LNCaP clone FGC (cell line): ENCODE results near the gene RALGPS1.

Experiments
- DNase-seq: peaks from one replicate; pipeline ENCODE4 v3.0.0-alpha.2; 2011; ENCODE audit warnings: low read depth
- H3K4me3 ChIP-seq: 2 replicates; pipeline ENCODE4 v1.5.1; 2011; ENCODE audit warnings: mild to moderate bottlenecking, low read depth, low read length, control low read depth
- TF ChIP-seq, protein P1 (sequence below): IDR thresholded peaks from 2 replicates; pipeline ENCODE4 v1.5.1; 2012; ENCODE audit warnings: mild to moderate bottlenecking; ENCODE audit not compliant: control insufficient read depth, insufficient read depth; ENCODE audit errors: extremely low read depth

Gene RALGPS1

DNA sequence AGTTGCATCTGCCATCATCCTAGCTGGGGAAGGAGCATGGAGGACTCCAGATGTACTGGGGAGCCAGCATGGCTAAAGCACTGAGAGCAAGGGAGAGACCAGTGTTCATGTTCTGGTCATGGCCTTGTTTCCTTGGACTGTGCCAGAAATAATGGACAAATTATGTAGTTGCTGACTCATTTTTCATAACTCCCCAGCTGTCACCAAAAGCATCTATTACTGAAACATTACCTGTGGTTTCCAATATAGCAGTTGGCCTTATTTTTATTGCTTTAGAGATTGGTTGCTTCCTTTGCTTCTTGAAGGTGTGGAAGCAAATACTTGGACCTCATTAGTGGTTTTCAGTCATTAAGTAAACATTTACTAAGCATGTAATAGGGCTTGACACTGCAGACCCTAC, 11.3 kb downstream of the RALGPS1 start:
- TF ChIP-seq, protein P1, sequence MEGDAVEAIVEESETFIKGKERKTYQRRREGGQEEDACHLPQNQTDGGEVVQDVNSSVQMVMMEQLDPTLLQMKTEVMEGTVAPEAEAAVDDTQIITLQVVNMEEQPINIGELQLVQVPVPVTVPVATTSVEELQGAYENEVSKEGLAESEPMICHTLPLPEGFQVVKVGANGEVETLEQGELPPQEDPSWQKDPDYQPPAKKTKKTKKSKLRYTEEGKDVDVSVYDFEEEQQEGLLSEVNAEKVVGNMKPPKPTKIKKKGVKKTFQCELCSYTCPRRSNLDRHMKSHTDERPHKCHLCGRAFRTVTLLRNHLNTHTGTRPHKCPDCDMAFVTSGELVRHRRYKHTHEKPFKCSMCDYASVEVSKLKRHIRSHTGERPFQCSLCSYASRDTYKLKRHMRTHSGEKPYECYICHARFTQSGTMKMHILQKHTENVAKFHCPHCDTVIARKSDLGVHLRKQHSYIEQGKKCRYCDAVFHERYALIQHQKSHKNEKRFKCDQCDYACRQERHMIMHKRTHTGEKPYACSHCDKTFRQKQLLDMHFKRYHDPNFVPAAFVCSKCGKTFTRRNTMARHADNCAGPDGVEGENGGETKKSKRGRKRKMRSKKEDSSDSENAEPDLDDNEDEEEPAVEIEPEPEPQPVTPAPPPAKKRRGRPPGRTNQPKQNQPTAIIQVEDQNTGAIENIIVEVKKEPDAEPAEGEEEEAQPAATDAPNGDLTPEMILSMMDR, result no peak
- no peak for DNase-seq
- no peak overlapping the region for H3K4me3 ChIP-seq

DNA sequence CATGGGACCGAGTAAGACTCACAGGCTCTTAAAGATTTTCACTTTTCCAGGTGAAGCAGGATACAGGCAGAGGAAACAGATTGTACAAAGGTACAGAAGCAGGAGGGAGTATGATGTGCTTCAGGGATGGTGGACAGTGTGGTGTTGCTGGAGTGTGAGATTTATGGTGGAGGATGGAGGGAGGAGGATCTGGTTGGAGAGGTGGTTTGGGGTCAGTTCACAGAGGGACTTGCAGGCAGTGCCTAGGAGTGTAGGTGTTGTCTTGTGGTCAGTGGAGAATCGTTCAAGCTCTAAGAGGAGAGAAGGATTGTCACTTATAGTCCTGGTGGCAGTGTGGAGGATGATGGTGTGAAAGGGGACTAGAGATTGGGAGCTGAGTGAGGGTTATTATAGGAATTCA, 11.8 kb downstream of the RALGPS1 start:
- DNase-seq, result no peak
- TF ChIP-seq, protein P1, result no peak
- H3K4me3 ChIP-seq, result no peak overlapping the region

DNA sequence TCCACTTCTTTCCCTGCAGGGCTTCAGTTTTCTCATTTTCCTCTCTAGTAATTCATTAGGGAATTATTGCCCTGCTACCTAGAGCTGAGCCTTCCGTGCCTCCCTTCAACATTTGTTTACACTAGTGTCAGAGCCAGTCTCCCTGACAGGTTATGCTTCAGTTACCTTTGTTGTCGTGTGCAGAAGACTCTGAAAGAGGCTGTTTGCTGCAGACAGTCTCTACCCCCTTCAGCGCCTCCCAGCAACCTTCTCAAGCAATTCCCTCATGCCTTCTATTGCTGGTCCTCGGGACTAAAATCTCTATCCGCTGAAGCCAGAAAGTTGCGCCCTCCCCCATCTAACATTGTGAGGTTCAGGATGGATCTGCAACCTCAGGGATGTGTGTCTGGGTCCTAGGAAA, 12.8 kb downstream of the RALGPS1 start:
- TF ChIP-seq, protein P1, result no peak

DNA sequence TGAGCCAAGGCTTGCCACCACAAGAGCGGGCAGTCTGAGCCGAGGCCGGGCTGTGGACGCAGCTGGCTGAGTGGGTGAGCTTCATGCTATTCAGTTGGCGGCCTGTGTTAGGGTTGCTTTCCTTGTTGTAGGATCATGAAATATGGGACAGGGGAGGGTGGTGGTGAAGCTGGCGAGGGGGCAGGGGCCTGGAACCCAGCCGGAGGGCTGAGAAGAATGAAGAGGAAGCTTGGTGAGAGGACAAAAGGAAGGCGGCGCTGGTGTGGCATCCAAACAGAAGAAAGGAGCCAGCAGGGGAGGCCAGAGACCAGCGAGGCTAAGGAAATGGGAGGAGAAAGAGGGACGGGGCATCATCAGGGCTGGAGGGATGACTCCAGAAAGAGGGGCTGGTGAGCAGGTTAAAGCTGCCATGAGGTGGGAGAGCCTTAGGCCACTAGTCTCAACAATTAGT, 18.3 kb downstream of the RALGPS1 start:
- H3K4me3 ChIP-seq, result no peak overlapping the region
- DNase-seq, result no peak
- TF ChIP-seq, protein P1, result no peak

More for the DNA sequence above, 12.8 kb downstream of the RALGPS1 start:
- no peak for DNase-seq
- no peak overlapping the region for H3K4me3 ChIP-seq

DNA sequence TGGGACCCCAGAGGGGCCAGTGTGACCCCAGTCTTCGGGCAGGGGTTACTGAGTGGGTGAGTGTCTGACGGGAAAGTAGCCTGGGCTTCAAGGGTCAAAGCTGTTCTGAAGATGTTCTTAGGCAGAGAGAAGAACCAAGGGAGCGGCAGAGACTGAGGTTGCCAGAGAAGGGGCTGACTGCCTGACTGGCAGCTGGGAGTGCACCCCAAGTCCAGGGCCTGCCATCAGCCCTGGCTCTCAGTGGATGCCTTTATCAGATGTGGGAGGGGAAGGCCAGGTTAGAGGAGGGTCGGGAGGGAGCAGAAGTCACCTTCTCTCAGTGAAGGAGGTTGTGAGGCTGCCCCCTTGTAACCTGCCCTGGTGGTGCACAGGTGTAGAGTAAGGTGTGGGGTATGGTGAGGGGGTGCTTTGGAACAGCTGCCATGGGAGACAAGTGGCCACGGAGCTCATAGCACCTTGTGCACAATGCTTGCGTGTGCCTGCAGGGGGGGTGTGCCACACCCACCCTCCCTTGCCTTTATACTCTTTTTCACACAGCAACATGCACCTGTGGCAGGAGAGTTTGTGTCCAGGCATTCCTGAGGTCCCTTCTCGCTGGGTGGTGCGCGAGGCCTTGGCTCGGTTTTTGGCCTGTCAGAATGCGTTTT, 18.9 kb downstream of the RALGPS1 start:
- DNase-seq, result no peak
- TF ChIP-seq, protein P1, result no peak

DNA sequence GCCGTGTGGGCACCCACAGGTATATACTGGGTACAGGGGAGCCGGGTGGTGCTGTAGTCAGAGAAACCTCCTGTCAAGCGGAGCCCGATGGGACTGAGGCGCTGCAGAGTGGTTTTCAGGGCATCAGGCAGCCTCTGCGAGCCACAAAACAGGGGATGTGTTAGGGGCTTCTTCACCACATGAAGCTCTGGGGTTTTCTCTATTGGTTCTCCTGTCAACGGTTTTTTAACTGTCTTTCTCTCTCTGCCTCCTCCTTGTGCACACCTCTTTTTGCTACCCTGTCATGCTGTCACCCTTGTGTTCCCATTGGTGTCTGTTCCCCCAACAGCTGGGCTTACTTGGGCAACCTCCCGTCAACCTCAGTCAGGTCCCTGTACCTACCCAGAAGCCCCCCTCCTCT, 19.9 kb downstream of the RALGPS1 start:
- H3K4me3 ChIP-seq, result no peak overlapping the region
- TF ChIP-seq, protein P1, result no peak
- DNase-seq, result no peak

More for the DNA sequence above, 18.9 kb downstream of the RALGPS1 start:
- no peak overlapping the region for H3K4me3 ChIP-seq

DNA sequence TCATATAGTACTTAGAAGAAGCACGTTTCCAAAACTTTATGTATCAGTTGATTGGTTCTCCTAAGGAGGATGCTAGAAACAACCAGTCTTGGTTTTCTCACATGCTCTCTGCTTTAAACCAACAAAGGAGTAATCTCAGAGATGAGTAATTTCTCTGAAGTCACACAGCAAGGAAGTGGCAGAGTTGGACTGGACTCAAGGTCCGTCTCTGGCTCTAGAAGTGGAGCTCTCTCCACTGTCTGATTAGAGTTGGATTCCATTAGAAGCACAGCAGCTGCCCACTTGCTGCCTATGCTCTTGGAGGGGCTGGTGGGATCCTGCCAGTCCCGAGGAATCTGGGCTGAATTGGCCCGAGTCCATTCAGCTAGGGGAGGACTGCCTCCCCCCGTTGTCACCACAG, 21.0 kb downstream of the RALGPS1 start:
- no peak overlapping the region for H3K4me3 ChIP-seq
- TF ChIP-seq, protein P1, result no peak
- DNase-seq, result no peak
